K562 (cell line): ENCODE measurements around the gene IFNGR1. TPM values are rescaled to one million over a fixed set of nuclear protein-coding genes. Genes with fewer than 3 reads are reported as not detected.

Experiments used
- ATAC-seq: fragments of 200-7000 bp; cut with Tn5 transposase; 3 replicates; pipeline ENCODE4 v1.9.1; 2020; ENCODE audit warnings: moderate library complexity
- BruUV-seq: library from RNA; stranded (reverse); fragments of 400-500 nt; replicated peaks from 2 replicates; lab custom pipeline; 2021; lab: Mats Ljungman, UMichigan
- CTCF ChIA-PET: fragments of 300-600 bp; formaldehyde crosslinking; extraction: SDS; loops from one replicate; lab custom pipeline; 2021; ENCODE audit warnings: low intra/inter-chr PET ratio; lab: Yijun Ruan, JAX
- POLR2A ChIA-PET: fragments of 300-600, 350-650 bp; sonication (Branson Sonifier 250); formaldehyde crosslinking; extraction: SDS; loops from one replicate; lab custom pipeline; 2021; ENCODE audit warnings: antibody characterized with exemption, inconsistent platforms; lab: Yijun Ruan, JAX
- DNase-seq, 4 experiments: peaks; one replicate each; pipeline versions ENCODE4 v3.0.0 to v3.0.0-alpha.2; 2011 to 2018; ENCODE audit warnings: low spot score in 3 of 4, mixed read lengths in 3 of 4; ENCODE audit errors: extremely low read depth in 1 of 4
- FAIRE-seq: peaks from 2 replicates; lab custom pipeline; 2011; peaks lifted over from hg19 to GRCh38; lab: Jason Lieb, UNC
- H2AFZ ChIP-seq: 2 replicates; pipeline ENCODE4 v1.6.0; 2011; ENCODE audit warnings: low read depth, low read length, control low read depth, inconsistent platforms
- H3K27ac ChIP-seq: fragments of 200-600 bp; 3 replicates; pipeline ENCODE4 v1.8.0; 2011; ENCODE audit warnings: low read depth, mild to moderate bottlenecking, control low read depth, inconsistent platforms, low read length, moderate library complexity, mixed read lengths; ENCODE audit errors: extremely low read depth
- H3K27me3 ChIP-seq, 2 experiments: fragments of 300-600 bp in 1 of 2; 2 replicates in 1 of 2; 3 replicates in 1 of 2; pipeline versions ENCODE4 v1.6.0 to v1.8.0; 2011; ENCODE audit warnings: inconsistent platforms in 2 of 2, low read length in 2 of 2, mild to moderate bottlenecking in 1 of 2, mixed read lengths in 1 of 2, moderate library complexity in 1 of 2; ENCODE audit not compliant: control insufficient read depth in 2 of 2, insufficient read depth in 2 of 2
- H3K36me3 ChIP-seq: fragments of 300-600 bp; 3 replicates; pipeline ENCODE4 v1.8.0; 2011; ENCODE audit warnings: mild to moderate bottlenecking, low read length, inconsistent platforms; ENCODE audit not compliant: control insufficient read depth, insufficient read depth
- H3K4me1 ChIP-seq, 2 experiments: fragments of 200-600 bp in 1 of 2; replicated peaks in 1 of 2; 2 replicates in 1 of 2; 3 replicates in 1 of 2; pipeline versions ENCODE4 v1.5.1 to v1.8.0; 2011; ENCODE audit warnings: inconsistent platforms in 2 of 2, low read length in 2 of 2, mild to moderate bottlenecking in 1 of 2, mixed read lengths in 1 of 2, moderate library complexity in 1 of 2; ENCODE audit not compliant: control insufficient read depth in 2 of 2, insufficient read depth in 2 of 2
- H3K4me2 ChIP-seq: 2 replicates; pipeline ENCODE4 v1.6.1; 2011; ENCODE audit warnings: low read length, control low read depth, inconsistent platforms, mixed read lengths; ENCODE audit not compliant: insufficient read depth
- H3K4me3 ChIP-seq: fragments of 200-600 bp; sonication (generic), shearing (Covaris generic); 2 replicates; pipeline ENCODE4 v1.5.1; 2016; ENCODE audit warnings: control low read depth, inconsistent platforms
- H3K79me2 ChIP-seq: fragments of 200-600 bp; 3 replicates; pipeline ENCODE4 v1.8.0; 2011; ENCODE audit warnings: low read length, inconsistent platforms; ENCODE audit not compliant: control insufficient read depth, insufficient read depth
- H3K9ac ChIP-seq, 2 experiments: 2 replicates each; pipeline versions ENCODE4 v1.6.0 to v1.6.1; 2011; ENCODE audit warnings: low read depth in 2 of 2, low read length in 2 of 2, control low read depth in 1 of 2, inconsistent platforms in 1 of 2, mild to moderate bottlenecking in 1 of 2, mixed read lengths in 1 of 2; ENCODE audit not compliant: insufficient read depth in 1 of 2
- H3K9me1 ChIP-seq: one replicate; pipeline ENCODE4 v1.6.0; 2011; ENCODE audit warnings: inconsistent platforms, mild to moderate bottlenecking, low read length, moderate library complexity; ENCODE audit not compliant: control insufficient read depth, insufficient read depth
- H3K9me3 ChIP-seq: replicated peaks from 2 replicates; pipeline ENCODE4 v1.5.1; 2011; ENCODE audit warnings: low read depth, low read length, inconsistent platforms; ENCODE audit not compliant: control insufficient read depth, insufficient read depth
- H4K20me1 ChIP-seq: replicated peaks from 2 replicates; pipeline ENCODE4 v1.6.1; 2011; ENCODE audit warnings: low read length, inconsistent platforms, mixed read lengths; ENCODE audit not compliant: control insufficient read depth, insufficient read depth
- CCAR2 ChIP-seq: fragments of 200-400 bp; formaldehyde crosslinking; IDR thresholded peaks from 2 replicates; pipeline ENCODE4 v1.6.1; 2017; ENCODE audit warnings: mild to moderate bottlenecking, low read depth, low read length
- HEY1 ChIP-seq: fragments of 250-450 bp; sonication (Bioruptor Pico); IDR thresholded peaks from 2 replicates; pipeline ENCODE4 v1.5.0; 2020; ENCODE audit warnings: mild to moderate bottlenecking, moderate library complexity, borderline replicate concordance
- HNRNPUL1 ChIP-seq: fragments of 200-400 bp; formaldehyde crosslinking; IDR thresholded peaks from 2 replicates; pipeline ENCODE4 v1.6.1; 2017; ENCODE audit warnings: low read length
- MECOM ChIP-seq: fragments of 250-450 bp; sonication (Bioruptor Pico); IDR thresholded peaks from 2 replicates; pipeline ENCODE4 v1.8.0; 2022; ENCODE audit warnings: inconsistent platforms
- TSC22D4 ChIP-seq: fragments of 450-650 bp; IDR thresholded peaks from 2 replicates; pipeline ENCODE4 v1.6.1; 2016; ENCODE audit warnings: missing genetic modification characterization, missing biosample characterization, control low read depth
- ZBTB7A ChIP-seq: IDR thresholded peaks from 2 replicates; pipeline ENCODE4 v1.6.1; 2011; ENCODE audit warnings: low read depth, mild to moderate bottlenecking, low read length, moderate library complexity, borderline replicate concordance; ENCODE audit not compliant: control insufficient read depth
- WGBS: fragments of 100-300 bp; shearing (Covaris generic); methylation state at CpG from one replicate; pipeline ENCODE4 v1.1.6; 2016; ENCODE audit warnings: low coverage, mixed read lengths; ENCODE audit not compliant: insufficient coverage; ENCODE audit errors: missing lambda C conversion rate; 5-methylcytosine and 5-hydroxymethylcytosine counted together
- in situ Hi-C: fragments of 300-500 bp; cut with MboI; formaldehyde crosslinking; loops from 4 replicates; pipeline ENCODE4 v1.15.0; 2018; ENCODE audit warnings: inconsistent platforms, mixed read lengths
- intact Hi-C: fragments of 100-400 bp; cut with micrococcal nuclease; formaldehyde crosslinking; loops from 2 replicates; pipeline ENCODE4 v1.14.2; 2022
- polyA plus RNA-seq, 8 experiments: library from polyadenylated mRNA; depleted of rRNA in 4 of 8; stranded (reverse) in 5 of 8; unstranded in 3 of 8; fragments of >200 nt; fragmentation: Nextera tagmentation in 2 of 8; fragmentation: Illumina TruSeq in 1 of 8; extraction: Ambion mirVana in 2 of 8; extraction: Trizol in 1 of 8; gene quantifications; 2 replicates each; pipeline versions ENCODE4 v1.2.1 to v1.2.3, GENCODE V29; 2011 to 2014; ENCODE audit warnings: inconsistent platforms in 1 of 8, missing spikeins in 1 of 8
- total RNA-seq, 7 experiments: library from RNA; depleted of rRNA in 6 of 7; stranded (reverse); fragments of >200 nt in 6 of 7; fragmentation: Illumina TruSeq in 2 of 7; extraction: Trizol in 2 of 7; gene quantifications; 2 replicates each; pipeline versions ENCODE4 v1.2.1 to v1.2.3, GENCODE V29; 2011 to 2021; ENCODE audit warnings: low replicate concordance in 1 of 7
- TF ChIP-seq, protein P1 (sequence below): sonication (generic); formaldehyde crosslinking; IDR thresholded peaks from 2 replicates; pipeline ENCODE4 v1.8.1; 2023; ENCODE audit warnings: mild to moderate bottlenecking, missing genetic modification reagents

Gene IFNGR1
- total and polyA plus RNA-seq, 9 of the 15 experiments (the other 6 are each of a cell fraction or from before 2014, with no cell fraction given): 14.7 to 47.0 (median 26.7) TPM

GRCh38 chr6:137197684-137198645, 21.2 kb downstream of the IFNGR1 start:
- ChIA-PET POLR2A (no interaction called here), CTCF (no interaction called here)
- TSS peak; percentile 15 for BruUV-seq
- H3K9me3 ChIP-seq: no peaks in the 10 kb centered on the region
- no peak overlapping the region for H3K27ac ChIP-seq
- no peak overlapping the region for H3K4me3 ChIP-seq
- H3K27me3 ChIP-seq: no peaks in the 10 kb centered on the region
- H3K79me2 ChIP-seq: no peaks in the 10 kb centered on the region
- H3K9ac ChIP-seq: no peak overlapping the region
- no peaks in the 10 kb centered on the region for H3K4me1 ChIP-seq
- no peaks in the 10 kb centered on the region for H4K20me1 ChIP-seq
- peaks cover 31% of the 10 kb centered on the region for H3K36me3 ChIP-seq
- no peak overlapping the region for H3K4me2 ChIP-seq
- no peak for TF ChIP-seq TSC22D4 (tag)
- no peak for TF ChIP-seq HNRNPUL1
- no peak for TF ChIP-seq CCAR2
- TF ChIP-seq HEY1 (CRISPR knock-in tag): no peak
- TF ChIP-seq, protein P1, sequence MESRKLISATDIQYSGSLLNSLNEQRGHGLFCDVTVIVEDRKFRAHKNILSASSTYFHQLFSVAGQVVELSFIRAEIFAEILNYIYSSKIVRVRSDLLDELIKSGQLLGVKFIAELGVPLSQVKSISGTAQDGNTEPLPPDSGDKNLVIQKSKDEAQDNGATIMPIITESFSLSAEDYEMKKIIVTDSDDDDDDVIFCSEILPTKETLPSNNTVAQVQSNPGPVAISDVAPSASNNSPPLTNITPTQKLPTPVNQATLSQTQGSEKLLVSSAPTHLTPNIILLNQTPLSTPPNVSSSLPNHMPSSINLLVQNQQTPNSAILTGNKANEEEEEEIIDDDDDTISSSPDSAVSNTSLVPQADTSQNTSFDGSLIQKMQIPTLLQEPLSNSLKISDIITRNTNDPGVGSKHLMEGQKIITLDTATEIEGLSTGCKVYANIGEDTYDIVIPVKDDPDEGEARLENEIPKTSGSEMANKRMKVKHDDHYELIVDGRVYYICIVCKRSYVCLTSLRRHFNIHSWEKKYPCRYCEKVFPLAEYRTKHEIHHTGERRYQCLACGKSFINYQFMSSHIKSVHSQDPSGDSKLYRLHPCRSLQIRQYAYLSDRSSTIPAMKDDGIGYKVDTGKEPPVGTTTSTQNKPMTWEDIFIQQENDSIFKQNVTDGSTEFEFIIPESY (CRISPR knock-in tag): peak; percentile 62; the same call in 1 of the 2 replicates
- no peak for TF ChIP-seq MECOM (CRISPR knock-in tag)
- no peak for TF ChIP-seq ZBTB7A
- ATAC-seq (no peak), DNase-seq (no peak), FAIRE-seq (peak; percentile 67)
- in situ Hi-C loops (no loop called here), intact Hi-C loops (no loop called here)
- no peak overlapping the region for H2AFZ ChIP-seq
- WGBS: 94% methylated on average over 11 of the region's 11 CpGs
- H3K9me1 ChIP-seq: no peaks in the 10 kb centered on the region
